SK-N-SH (cell line): Measurements from ENCODE around the gene ARHGAP15.

Source experiments
- CTCF ChIP-seq: fragments of 200-600 bp; sonication (generic); IDR thresholded peaks from 2 replicates; pipeline ENCODE4 v1.6.1; 2017; ENCODE audit warnings: antibody characterized with exemption, mild to moderate bottlenecking, moderate library complexity
- MXI1 ChIP-seq: IDR thresholded peaks from 2 replicates; pipeline ENCODE4 v1.6.1; 2012; ENCODE audit warnings: mild to moderate bottlenecking, low read depth, low read length, improper control_type of control experiment
- POLR2AphosphoS5 ChIP-seq: IDR thresholded peaks from 2 replicates; pipeline ENCODE4 v1.6.1; 2012; ENCODE audit warnings: low read depth, low read length
- SMC3 ChIP-seq: IDR thresholded peaks from 2 replicates; pipeline ENCODE4 v1.6.1; 2012; ENCODE audit warnings: low read depth, low read length, improper control_type of control experiment

- no peak for TF ChIP-seq SMC3
- no peak for TF ChIP-seq MXI1
- TF ChIP-seq POLR2AphosphoS5, result no peak
- TF ChIP-seq CTCF, result no peak
These were observed 503.6 kb downstream of the ARHGAP15 start for GRCh38 chr2:143632751-143633374.
